Coronary artery (tissue), 2 donors: ENCODE results near the gene IRX4.
"Not testable (repeated sequence)": the region's sequence is repeated elsewhere in the genome, so short reads cannot be mapped to it uniquely, and the experiment has no call there.

Source experiments
- DNase-seq: peaks from one replicate; pipeline ENCODE4 v3.0.0-alpha.2; 2017; ENCODE audit warnings: low spot score
- H3K27ac ChIP-seq, 2 donors: fragments of 200-600 bp; sonication (generic); one replicate each; pipeline ENCODE4 v1.5.1; 2016 to 2019
- H3K4me3 ChIP-seq: fragments of 200-600 bp; sonication (generic); 2 replicates; pipeline ENCODE4 v1.5.1; 2016; ENCODE audit warnings: mild to moderate bottlenecking, moderate library complexity
- CTCF ChIP-seq: fragments of 200-600 bp; sonication (generic); IDR thresholded peaks from one replicate; pipeline ENCODE4 v1.5.1; 2019; ENCODE audit warnings: antibody characterized with exemption

Gene IRX4

DNA sequence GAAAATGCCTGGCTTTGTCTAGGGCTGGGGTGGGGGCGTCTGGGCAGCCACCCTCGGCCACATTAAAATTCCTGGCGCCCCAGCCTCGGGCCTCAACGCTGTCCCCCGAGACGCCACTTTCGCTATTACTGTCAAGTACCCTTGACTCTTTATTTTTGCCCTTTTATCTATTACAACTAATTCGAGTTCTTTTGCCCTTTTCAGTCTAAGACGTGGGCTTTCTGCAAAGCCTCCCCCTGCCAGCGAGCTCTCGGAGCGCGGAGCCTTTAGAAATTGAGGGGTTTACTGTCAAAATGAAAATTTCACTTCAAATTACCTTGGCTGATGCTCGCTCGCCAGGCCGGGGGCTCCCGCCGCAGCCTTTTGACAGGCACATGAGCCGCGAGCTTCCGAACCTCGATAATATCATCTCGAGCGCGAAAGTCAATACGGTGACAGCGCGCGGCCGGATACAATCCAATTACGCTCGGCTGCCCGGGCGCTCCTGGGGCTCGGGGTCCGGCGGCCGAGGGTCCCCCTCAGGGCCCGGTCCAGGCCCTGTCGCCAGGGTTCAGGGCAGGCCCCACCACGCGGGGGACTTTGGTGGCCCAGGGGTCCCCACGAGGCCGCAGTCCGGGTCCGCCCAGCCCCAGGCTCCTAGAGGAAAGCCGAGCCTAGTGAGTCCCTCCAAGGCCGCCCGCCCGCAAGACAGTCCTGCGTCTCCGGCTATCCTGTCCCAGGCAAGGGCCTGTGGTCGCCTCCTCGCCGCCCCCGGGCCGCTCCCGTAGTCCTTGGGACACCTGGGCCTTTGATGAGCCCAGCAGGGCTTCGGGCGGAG lies 6.7 kb downstream of the IRX4 start:
- TF ChIP-seq CTCF = no peak
- no peak for DNase-seq
- H3K4me3 ChIP-seq = peak overlapping the region; percentile 21
- no peak overlapping the region for H3K27ac ChIP-seq

DNA sequence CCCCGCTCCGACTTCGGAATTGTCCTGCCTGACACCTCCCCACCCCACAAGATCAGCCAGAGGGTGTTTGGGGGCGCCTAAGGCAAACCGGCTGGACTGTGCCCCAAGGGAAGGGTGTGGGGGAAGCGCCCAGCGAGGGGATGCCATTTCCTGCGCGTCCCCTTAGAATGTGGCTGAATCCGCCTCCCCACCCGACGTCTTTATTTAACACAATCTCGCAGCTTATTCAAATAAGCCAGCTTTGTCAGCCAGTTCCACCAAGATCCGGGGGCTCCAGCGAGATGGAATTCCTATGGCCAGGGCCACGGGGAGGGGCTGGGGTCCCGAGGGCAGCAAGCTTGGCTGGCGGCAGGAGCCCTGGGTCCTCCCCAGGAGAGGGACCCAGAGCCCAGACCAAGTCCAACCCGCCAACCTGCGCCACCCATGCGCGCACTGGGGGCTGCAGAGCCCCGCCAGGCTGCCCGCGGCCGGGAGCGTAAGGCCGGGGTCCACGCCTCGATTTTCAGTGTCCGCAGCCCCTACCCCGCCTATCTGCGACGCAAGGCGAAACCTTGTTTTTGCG lies 7.4 kb downstream of the IRX4 start:
- H3K27ac ChIP-seq = no peak overlapping the region
- DNase-seq = no peak
- H3K4me3 ChIP-seq = peak overlapping the region; percentile 21
- TF ChIP-seq CTCF = no peak

DNA sequence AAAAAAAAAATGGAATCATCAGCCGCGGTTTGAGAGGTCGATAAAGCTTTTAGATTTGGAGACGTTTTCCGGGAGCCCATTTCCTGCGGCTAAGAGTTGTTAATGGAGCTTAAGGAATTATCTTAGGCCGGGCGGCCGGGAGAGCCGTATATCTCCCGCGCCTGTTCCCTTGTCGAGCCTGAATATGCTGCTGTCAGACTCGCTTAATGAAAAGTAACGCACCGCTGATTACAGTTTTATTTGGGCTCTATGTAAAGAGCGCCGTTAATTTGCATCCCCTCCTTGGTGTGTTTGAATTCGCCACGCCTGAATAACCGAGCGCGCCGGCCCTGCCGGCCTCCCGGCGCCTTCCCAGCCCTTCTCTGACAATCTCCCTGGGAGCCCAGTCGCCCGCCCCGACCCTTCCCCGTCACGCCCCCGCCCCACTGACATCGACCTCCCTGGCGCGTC lies 7.9 kb downstream of the IRX4 start:
- peak overlapping the region; percentile 21 for H3K4me3 ChIP-seq
- H3K27ac ChIP-seq = no peak overlapping the region
- no peak for DNase-seq
- TF ChIP-seq CTCF = no peak

DNA sequence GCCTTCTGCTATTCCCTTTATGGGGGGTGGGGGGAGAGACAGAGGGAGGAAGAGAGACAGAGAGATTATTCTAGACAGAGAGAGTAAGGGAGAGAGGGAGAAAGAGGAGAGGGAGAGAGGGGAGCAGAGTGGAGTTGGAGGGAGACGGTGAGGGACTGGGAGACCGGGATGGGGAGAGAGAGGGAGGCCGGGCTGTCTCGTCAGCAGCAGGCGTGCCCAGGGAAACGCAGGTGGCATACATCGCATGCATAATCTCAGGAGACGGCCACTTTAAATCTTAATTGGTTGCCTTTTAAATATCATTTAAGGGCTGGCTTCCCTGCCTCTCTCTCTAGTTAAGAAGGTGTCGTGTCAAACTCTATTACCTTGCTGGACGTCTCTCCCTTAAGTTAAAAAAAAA lies 8.4 kb downstream of the IRX4 start:
- no peak for TF ChIP-seq CTCF
- no peak for DNase-seq
- Histone ChIP-seq H3K27ac (no peak overlapping the region), H3K4me3 (no peak overlapping the region)

DNA sequence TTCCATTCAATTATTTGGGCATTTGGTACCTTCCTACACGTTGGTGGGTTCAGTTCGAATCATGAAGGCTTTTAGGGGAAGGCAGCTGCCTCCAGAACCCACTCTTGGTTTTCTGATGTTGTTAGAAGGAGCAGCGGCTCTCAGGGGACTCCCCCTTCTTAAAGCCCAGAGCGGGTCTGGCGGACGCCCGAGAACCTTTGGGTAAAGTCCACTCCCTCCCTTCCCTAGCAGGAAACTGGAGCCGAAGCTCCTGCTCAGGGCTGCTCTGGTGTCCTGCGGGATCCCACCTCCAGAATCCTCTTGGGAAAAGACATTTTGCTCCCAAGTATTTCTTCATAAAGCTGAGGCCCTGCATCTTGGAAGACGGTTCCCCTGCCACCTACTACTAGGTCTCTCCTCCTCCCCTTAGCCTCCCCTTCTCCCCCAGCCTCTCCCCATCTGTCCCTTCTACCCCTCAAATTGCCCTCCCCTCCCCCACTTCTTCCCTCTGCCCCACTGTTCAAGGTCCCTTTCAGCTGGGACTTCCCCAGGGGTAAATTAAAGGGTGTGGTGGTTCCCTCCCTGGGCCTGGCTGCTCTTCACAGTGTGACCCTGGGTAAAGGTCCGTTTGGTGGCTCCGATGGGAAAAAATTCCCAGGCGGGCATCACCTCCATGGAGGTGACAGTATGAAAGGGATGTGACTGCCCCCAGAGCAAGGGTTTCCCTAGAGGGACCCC lies 9.3 kb downstream of the IRX4 start:
- TF ChIP-seq CTCF = no peak
- Histone ChIP-seq H3K4me3 (no peak overlapping the region), H3K27ac (no peak overlapping the region)
- DNase-seq = no peak

GRCh38 chr5:1871441-1871840 lies 11.3 kb downstream of the IRX4 start:
- TF ChIP-seq CTCF = no peak
- no peak overlapping the region for H3K4me3 ChIP-seq
- DNase-seq = no peak
- no peak overlapping the region for H3K27ac ChIP-seq

DNA sequence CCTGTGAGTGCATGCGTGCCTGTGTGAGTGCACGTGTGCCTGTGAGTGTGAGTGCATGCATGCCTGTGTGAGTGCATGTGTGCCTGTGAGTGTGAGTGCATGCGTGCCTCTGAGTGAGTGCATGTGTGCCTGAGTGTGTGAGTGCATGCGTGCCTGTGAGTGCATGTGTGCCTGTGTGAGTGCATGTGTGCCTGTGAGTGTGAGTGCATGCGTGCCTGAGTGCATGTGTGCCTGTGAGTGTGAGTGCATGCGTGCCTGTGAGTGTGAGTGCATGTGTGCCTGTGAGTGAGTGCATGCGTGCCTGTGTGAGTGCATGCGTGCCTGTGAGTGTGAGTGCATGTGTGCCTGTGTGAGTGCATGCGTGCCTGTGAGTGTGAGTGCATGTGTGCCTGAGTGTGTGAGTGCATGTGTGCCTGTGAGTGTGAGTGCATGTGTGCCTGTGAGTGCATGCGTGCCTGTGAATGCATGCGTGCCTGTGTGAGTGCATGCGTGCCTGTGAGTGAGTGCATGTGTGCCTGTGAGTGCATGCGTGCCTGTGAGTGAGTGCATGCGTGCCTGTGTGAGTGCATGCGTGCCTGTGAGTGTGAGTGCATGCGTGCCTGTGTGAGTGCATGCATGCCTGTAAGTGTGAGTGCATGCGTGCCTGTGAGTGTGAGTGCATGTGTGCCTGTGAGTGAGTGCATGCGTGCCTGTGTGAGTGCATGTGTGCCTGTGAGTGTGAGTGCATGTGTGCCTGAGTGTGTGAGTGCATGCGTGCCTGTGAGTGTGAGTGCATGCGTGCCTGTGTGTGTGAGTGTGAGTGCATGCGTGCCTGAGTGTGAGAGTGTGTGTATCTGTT lies 12.1 kb downstream of the IRX4 start:
- H3K27ac ChIP-seq, DNase-seq, H3K4me3 ChIP-seq: not testable (repeated sequence)
